Measurements from ENCODE around the gene BCL2L15. TPM values are rescaled to one million over a fixed set of nuclear protein-coding genes. Genes with fewer than 3 reads are reported as not detected.

BCL2L15 gene
- total and polyA plus RNA-seq, 2 of the 8 experiments (the other 6 are each of a cell fraction or from before 2014, with no cell fraction given) = 0.32 to 0.36 TPM

DNA sequence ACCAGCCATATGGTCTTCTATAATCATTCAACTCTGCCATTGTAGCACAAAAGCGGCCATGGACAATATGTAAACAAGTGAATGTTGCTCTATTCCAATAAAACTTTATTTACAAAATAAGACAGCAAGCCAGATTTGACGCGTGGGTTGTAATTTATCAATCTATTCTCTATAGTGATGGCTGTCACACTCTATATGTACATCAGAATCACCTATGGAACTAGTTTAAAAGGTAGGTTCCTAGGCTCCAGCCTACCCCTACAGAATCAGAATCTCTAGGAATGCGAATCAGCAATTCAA, 7.7 kb downstream of the BCL2L15 start (continued):
- TF ChIP-seq RNF2 (IDR thresholded peaks at IDR 0.05; ENCODE audit: borderline replicate concordance, low read depth, low read length, missing control alignments, poor library complexity, severe bottlenecking) (no peak), TEAD4 (IDR thresholded peaks at IDR 0.05; ENCODE audit: low read depth, low read length) (no peak)
